ENCODE data around the gene PEX7. TPM values are rescaled to one million over a fixed set of nuclear protein-coding genes. Genes with fewer than 3 reads are reported as not detected.

PEX7 gene
- total RNA-seq, 1 experiment from 2014 or later, result 9.9 TPM

DNA sequence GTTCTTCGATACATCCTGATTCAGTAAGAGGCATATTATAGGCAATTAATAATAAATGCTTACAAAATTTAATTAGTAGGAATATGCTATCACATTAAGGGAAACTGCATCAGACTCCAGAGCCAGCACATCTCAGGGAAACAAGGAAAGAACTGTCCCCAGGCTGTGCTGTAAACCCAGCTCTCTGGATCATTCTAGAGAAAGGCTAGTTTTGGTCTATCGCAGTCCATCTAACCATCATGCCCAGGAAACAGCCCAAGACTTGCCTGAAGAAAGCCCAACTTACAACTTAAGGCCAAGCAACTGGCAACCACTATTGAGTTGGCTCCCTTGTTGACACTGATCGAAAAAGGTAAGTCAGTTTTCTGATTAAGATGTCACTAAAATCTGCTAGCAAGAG, 41.4 kb upstream of the PEX7 start:
- H3F3A ChIP-seq (ENCODE audit: low read length, unreplicated experiment), result no peaks in the 10 kb centered on the region
- POLR2A ChIA-PET (ENCODE audit: unreplicated experiment), result no interaction called here
- H3K79me2 ChIP-seq (ENCODE audit: low read length), result 0 out of 2 replicates have a peak, but pooled peaks cover 9% of the 10 kb centered on the region
- H3K36me3 ChIP-seq (ENCODE audit: low read depth, low read length), result no peaks in the 10 kb centered on the region
- H4K20me1 ChIP-seq (ENCODE audit: low read length), result no peaks in the 10 kb centered on the region
- no peak overlapping the region for H3K4me3 ChIP-seq (ENCODE audit: low read length)
- H3K9me3 ChIP-seq (ENCODE audit: low read length), result no peaks in the 10 kb centered on the region
- DNase-seq (no peak), ATAC-seq (no peak)
- CTCF ChIA-PET, result no interaction called here
- intact Hi-C loops (cut with micrococcal nuclease), result no loop called here
- TF ChIP-seq EZH2 (IDR thresholded peaks at IDR 0.05; ENCODE audit: low read length, unreplicated experiment) (no peak), EZH2phosphoT487 (IDR thresholded peaks at IDR 0.05; ENCODE audit: borderline replicate concordance, low read length) (no peak)
- TF ChIP-seq, protein P1, sequence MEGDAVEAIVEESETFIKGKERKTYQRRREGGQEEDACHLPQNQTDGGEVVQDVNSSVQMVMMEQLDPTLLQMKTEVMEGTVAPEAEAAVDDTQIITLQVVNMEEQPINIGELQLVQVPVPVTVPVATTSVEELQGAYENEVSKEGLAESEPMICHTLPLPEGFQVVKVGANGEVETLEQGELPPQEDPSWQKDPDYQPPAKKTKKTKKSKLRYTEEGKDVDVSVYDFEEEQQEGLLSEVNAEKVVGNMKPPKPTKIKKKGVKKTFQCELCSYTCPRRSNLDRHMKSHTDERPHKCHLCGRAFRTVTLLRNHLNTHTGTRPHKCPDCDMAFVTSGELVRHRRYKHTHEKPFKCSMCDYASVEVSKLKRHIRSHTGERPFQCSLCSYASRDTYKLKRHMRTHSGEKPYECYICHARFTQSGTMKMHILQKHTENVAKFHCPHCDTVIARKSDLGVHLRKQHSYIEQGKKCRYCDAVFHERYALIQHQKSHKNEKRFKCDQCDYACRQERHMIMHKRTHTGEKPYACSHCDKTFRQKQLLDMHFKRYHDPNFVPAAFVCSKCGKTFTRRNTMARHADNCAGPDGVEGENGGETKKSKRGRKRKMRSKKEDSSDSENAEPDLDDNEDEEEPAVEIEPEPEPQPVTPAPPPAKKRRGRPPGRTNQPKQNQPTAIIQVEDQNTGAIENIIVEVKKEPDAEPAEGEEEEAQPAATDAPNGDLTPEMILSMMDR (conservative IDR thresholded peaks at IDR 0.05; ENCODE audit: low read depth, low read length), result no peak
- H3K27ac ChIP-seq (ENCODE audit: low read length), result no peak overlapping the region
- H3K4me1 ChIP-seq (ENCODE audit: insufficient read depth, low read length), result peaks cover 10% of the 10 kb centered on the region
- H3K4me2 ChIP-seq (ENCODE audit: low read length), result no peak overlapping the region
- no peak overlapping the region for H2AFZ ChIP-seq (ENCODE audit: low read length)
- H3K9me2 ChIP-seq (replicated peaks; ENCODE audit: low read length), result no peaks in the 10 kb centered on the region
- BruUV-seq (replicated peaks), result no TSS peak
- no peak overlapping the region for H3K9ac ChIP-seq (ENCODE audit: low read length)
- H3K27me3 ChIP-seq (ENCODE audit: low read length), result no peaks in the 10 kb centered on the region

DNA sequence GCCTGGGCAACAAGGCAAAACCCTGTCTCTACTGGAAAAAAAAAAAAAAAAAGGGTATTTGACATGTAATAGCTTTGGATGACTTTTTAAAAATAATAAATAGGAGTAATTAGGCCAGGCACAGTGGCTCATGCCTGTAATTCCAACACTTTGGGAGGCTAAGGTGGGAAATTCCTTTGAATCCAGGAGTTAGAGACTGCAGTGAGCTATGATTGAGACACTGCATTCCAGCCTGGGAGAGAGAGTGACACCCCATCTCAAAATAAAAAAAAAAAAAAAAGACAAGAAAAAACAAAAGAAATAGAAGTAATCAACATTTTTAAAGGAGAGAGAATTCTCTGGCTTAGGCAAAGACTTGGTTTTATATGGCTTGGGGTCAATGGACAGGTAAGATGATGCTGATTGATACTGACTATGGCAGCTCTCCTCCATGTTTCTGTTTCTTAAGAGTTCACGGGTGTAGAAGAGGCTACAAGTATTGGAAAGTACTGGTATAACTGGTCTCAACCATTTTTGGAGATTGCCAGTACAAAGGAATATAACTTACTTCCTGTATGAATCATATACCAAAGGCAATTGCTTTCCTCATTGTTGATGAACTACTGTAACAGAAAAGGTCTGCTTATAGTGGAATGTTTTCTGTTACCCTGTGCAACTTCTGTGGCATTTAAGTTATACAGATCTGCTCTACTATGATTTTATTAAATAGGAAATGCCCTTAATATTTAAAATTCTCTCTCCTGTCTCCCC, 40.2 kb upstream of the PEX7 start:
- ATAC-seq (peak; percentile 68), DNase-seq (peak; percentile 68)
- TF ChIP-seq EZH2 (IDR thresholded peaks at IDR 0.05; ENCODE audit: low read length, unreplicated experiment) (no peak), EZH2phosphoT487 (IDR thresholded peaks at IDR 0.05; ENCODE audit: borderline replicate concordance, low read length) (no peak)
- TF ChIP-seq, protein P1 (conservative IDR thresholded peaks at IDR 0.05; ENCODE audit: low read depth, low read length), result no peak
- Histone ChIP-seq H3K79me2 (ENCODE audit: low read length) (peaks cover 16% of the 10 kb centered on the region), H4K20me1 (ENCODE audit: low read length) (no peaks in the 10 kb centered on the region), H3K9ac (ENCODE audit: low read length) (no peak overlapping the region), H2AFZ (ENCODE audit: low read length) (no peak overlapping the region), H3K27ac (ENCODE audit: low read length) (no peak overlapping the region), H3K36me3 (ENCODE audit: low read depth, low read length) (no peaks in the 10 kb centered on the region), H3K9me2 (replicated peaks; ENCODE audit: low read length) (no peaks in the 10 kb centered on the region), H3K4me1 (ENCODE audit: insufficient read depth, low read length) (peaks cover 12% of the 10 kb centered on the region), H3K9me3 (ENCODE audit: low read length) (no peaks in the 10 kb centered on the region), H3K4me3 (ENCODE audit: low read length) (no peak overlapping the region), H3K27me3 (ENCODE audit: low read length) (no peaks in the 10 kb centered on the region), H3K4me2 (ENCODE audit: low read length) (peak overlapping the region; percentile 48; the same call in 1 of the 2 replicates), H3F3A (ENCODE audit: low read length, unreplicated experiment) (no peaks in the 10 kb centered on the region)
- ChIA-PET POLR2A (ENCODE audit: unreplicated experiment) (no interaction called here), CTCF (no interaction called here)
- intact Hi-C loops (cut with micrococcal nuclease), result no loop called here
- no TSS peak for BruUV-seq (replicated peaks)

DNA sequence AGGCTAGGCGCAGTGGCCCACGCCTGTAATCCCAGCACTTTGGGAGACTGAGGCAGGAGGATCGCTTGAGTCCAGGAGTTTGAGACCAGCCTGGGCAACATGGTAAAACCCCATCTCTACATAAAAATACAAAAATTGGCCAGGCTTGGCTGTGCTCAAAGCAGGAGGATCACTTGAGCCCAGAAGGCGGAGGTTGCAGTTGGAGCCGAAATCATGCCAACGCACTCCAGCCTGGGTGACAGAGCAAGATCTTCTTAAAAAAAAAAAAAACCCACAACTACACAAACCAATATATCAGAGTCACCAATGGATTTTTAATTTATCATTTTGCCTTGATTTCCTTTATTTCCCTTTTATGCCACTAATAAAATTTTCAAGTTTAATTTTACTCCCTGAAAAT, 39.4 kb upstream of the PEX7 start:
- ChIA-PET CTCF (no interaction called here), POLR2A (ENCODE audit: unreplicated experiment) (no interaction called here)
- Histone ChIP-seq H3K27me3 (ENCODE audit: low read length) (no peaks in the 10 kb centered on the region), H3K36me3 (ENCODE audit: low read depth, low read length) (no peaks in the 10 kb centered on the region), H3K79me2 (ENCODE audit: low read length) (peaks cover 22% of the 10 kb centered on the region), H4K20me1 (ENCODE audit: low read length) (no peaks in the 10 kb centered on the region), H3K4me2 (ENCODE audit: low read length) (no peak overlapping the region), H2AFZ (ENCODE audit: low read length) (no peak overlapping the region), H3K9ac (ENCODE audit: low read length) (no peak overlapping the region), H3F3A (ENCODE audit: low read length, unreplicated experiment) (no peaks in the 10 kb centered on the region), H3K4me3 (ENCODE audit: low read length) (no peak overlapping the region), H3K4me1 (ENCODE audit: insufficient read depth, low read length) (peaks cover 20% of the 10 kb centered on the region), H3K9me2 (replicated peaks; ENCODE audit: low read length) (no peaks in the 10 kb centered on the region), H3K27ac (ENCODE audit: low read length) (no peak overlapping the region), H3K9me3 (ENCODE audit: low read length) (no peaks in the 10 kb centered on the region)
- no peak for DNase-seq
- no TSS peak for BruUV-seq (replicated peaks)
- TF ChIP-seq, protein P1 (conservative IDR thresholded peaks at IDR 0.05; ENCODE audit: low read depth, low read length), result no peak
- no peak for TF ChIP-seq EZH2 (IDR thresholded peaks at IDR 0.05; ENCODE audit: low read length, unreplicated experiment)
- TF ChIP-seq EZH2phosphoT487 (IDR thresholded peaks at IDR 0.05; ENCODE audit: borderline replicate concordance, low read length), result no peak
- no peak for ATAC-seq
- intact Hi-C loops (cut with micrococcal nuclease), result no loop called here

Data from PC-3 (cell line).